ENCODE measurements around the gene FHOD1.

The FHOD1 gene

DNA sequence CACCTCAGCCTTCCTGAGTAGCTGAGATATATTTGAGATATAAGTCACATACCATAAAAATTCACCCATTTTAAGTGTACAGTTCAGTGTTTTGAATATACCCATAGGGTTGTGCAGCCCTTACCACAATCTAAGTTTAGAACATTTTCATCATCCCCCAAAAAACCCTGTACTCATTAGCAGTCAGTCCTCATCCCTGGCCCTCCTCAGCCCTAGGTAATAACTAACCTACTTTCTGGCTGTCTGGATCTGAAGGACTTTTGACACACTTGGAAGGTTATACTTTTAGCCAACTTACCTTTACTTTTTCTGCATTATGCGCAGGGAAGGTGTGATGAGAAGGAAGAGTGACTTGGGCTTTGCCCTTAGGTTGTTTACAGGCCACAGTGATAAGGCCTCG lies 28.0 kb upstream of the FHOD1 start:
- no peak overlapping the region for H3K4me3 ChIP-seq (ENCODE audit: low read depth in 1 of 2, low read length in 2 of 2)
- H3K9ac ChIP-seq (ENCODE audit: low read depth in 1 of 2, low read length in 2 of 2) = no peak overlapping the region
- H3K36me3 ChIP-seq (ENCODE audit: control insufficient read depth in 1 of 2, insufficient read depth in 2 of 2, low read length in 2 of 2) = peaks cover 0 to 7% of the 10 kb centered on the region in 2 donors
- H3K27ac ChIP-seq (ENCODE audit: low read depth, low read length) = no peak overlapping the region
- no peaks in the 10 kb centered on the region for H3K27me3 ChIP-seq (ENCODE audit: control insufficient read depth in 1 of 2, insufficient read depth in 2 of 2, low read length in 2 of 2)
- no peaks in the 10 kb centered on the region for H3K9me3 ChIP-seq (ENCODE audit: control insufficient read depth in 1 of 2, low read length in 2 of 2)
- H3K4me1 ChIP-seq (ENCODE audit: control insufficient read depth in 1 of 2, insufficient read depth in 2 of 2, low read length in 2 of 2) = peaks cover 11 to 15% of the 10 kb centered on the region in 2 donors

- H3K9me3 ChIP-seq (ENCODE audit: control insufficient read depth in 1 of 2, low read length in 2 of 2) = no peaks in the 10 kb centered on the region
- no peaks in the 10 kb centered on the region for H3K4me1 ChIP-seq (ENCODE audit: control insufficient read depth in 1 of 2, insufficient read depth in 2 of 2, low read length in 2 of 2)
- H3K4me3 ChIP-seq (ENCODE audit: low read depth in 1 of 2, low read length in 2 of 2) = no peak overlapping the region
- H3K27ac ChIP-seq (ENCODE audit: low read depth, low read length) = no peak overlapping the region
- H3K27me3 ChIP-seq (ENCODE audit: control insufficient read depth in 1 of 2, insufficient read depth in 2 of 2, low read length in 2 of 2) = no peaks in the 10 kb centered on the region
- H3K36me3 ChIP-seq (ENCODE audit: control insufficient read depth in 1 of 2, insufficient read depth in 2 of 2, low read length in 2 of 2) = peaks cover 0 to 4% of the 10 kb centered on the region in 2 donors
- no peak overlapping the region for H3K9ac ChIP-seq (ENCODE audit: low read depth in 1 of 2, low read length in 2 of 2)
Measured at GRCh38 chr16:67271446-67271845, 24.2 kb upstream of the FHOD1 start.

- no peak overlapping the region for H3K27ac ChIP-seq (ENCODE audit: low read depth, low read length)
- H3K9me3 ChIP-seq (ENCODE audit: control insufficient read depth in 1 of 2, low read length in 2 of 2) = no peaks in the 10 kb centered on the region
- H3K9ac ChIP-seq (ENCODE audit: low read depth in 1 of 2, low read length in 2 of 2) = no peak overlapping the region
- H3K36me3 ChIP-seq (ENCODE audit: control insufficient read depth in 1 of 2, insufficient read depth in 2 of 2, low read length in 2 of 2) = peaks cover 0 to 3% of the 10 kb centered on the region in 2 donors
- H3K4me3 ChIP-seq (ENCODE audit: low read depth in 1 of 2, low read length in 2 of 2) = no peak overlapping the region
- H3K4me1 ChIP-seq (ENCODE audit: control insufficient read depth in 1 of 2, insufficient read depth in 2 of 2, low read length in 2 of 2) = no peaks in the 10 kb centered on the region
- H3K27me3 ChIP-seq (ENCODE audit: control insufficient read depth in 1 of 2, insufficient read depth in 2 of 2, low read length in 2 of 2) = no peaks in the 10 kb centered on the region
Measured at GRCh38 chr16:67270931-67271338, 23.7 kb upstream of the FHOD1 start.

DNA sequence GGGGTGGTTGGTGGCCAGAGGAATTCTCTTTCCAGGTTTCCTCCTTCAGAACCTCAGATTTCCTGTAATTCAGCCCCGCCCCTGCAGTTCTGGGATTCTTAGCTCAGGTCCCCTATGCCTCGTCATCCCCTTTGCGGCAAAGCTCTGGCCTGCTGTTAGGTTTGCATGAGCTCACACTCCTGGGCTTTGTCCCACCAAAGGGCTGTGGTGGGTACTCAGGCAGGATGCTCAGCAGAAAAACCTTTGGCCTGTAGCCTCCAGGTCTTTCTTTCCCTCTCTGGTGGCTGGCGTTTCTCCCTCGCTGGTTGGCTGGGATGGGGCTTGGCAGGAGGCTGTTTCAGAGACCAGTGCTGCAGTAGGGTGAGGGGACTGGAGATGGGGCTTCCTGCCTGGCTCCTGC lies 22.5 kb upstream of the FHOD1 start:
- Histone ChIP-seq H3K4me3 (ENCODE audit: low read depth in 1 of 2, low read length in 2 of 2) (no peak overlapping the region), H3K9ac (ENCODE audit: low read depth in 1 of 2, low read length in 2 of 2) (no peak overlapping the region), H3K27me3 (ENCODE audit: control insufficient read depth in 1 of 2, insufficient read depth in 2 of 2, low read length in 2 of 2) (no peaks in the 10 kb centered on the region), H3K36me3 (ENCODE audit: control insufficient read depth in 1 of 2, insufficient read depth in 2 of 2, low read length in 2 of 2) (no peaks in the 10 kb centered on the region), H3K4me1 (ENCODE audit: control insufficient read depth in 1 of 2, insufficient read depth in 2 of 2, low read length in 2 of 2) (no peaks in the 10 kb centered on the region), H3K27ac (ENCODE audit: low read depth, low read length) (no peak overlapping the region), H3K9me3 (ENCODE audit: control insufficient read depth in 1 of 2, low read length in 2 of 2) (no peaks in the 10 kb centered on the region)

DNA sequence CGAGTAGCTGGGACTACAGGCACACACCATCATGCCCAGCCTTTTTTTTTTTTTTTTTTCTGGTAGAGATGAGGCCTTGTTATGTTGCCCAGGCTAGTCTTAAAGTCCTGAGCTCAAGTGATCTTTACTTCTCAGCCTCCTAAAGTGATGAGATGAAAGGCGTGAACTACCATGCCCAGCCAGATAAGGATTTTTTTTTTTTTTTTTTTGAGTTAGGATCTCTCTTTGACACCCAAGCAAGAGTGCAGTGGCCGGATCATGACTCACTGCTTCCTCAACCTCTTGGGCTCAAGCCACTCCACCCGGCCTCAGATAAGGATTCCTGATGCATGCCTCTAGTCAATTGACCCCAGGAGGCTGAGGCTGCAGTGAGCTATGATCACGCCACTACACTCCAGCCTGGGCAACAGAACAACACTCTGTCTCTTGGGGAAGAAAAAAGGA lies 20.9 kb upstream of the FHOD1 start:
- Histone ChIP-seq H3K36me3 (ENCODE audit: control insufficient read depth in 1 of 2, insufficient read depth in 2 of 2, low read length in 2 of 2) (no peaks in the 10 kb centered on the region), H3K27me3 (ENCODE audit: control insufficient read depth in 1 of 2, insufficient read depth in 2 of 2, low read length in 2 of 2) (peaks cover 0 to 2% of the 10 kb centered on the region in 2 donors), H3K4me3 (ENCODE audit: low read depth in 1 of 2, low read length in 2 of 2) (no peak overlapping the region), H3K9ac (ENCODE audit: low read depth in 1 of 2, low read length in 2 of 2) (no peak overlapping the region), H3K9me3 (ENCODE audit: control insufficient read depth in 1 of 2, low read length in 2 of 2) (no peaks in the 10 kb centered on the region), H3K4me1 (ENCODE audit: control insufficient read depth in 1 of 2, insufficient read depth in 2 of 2, low read length in 2 of 2) (no peaks in the 10 kb centered on the region), H3K27ac (ENCODE audit: low read depth, low read length) (no peak overlapping the region)

DNA sequence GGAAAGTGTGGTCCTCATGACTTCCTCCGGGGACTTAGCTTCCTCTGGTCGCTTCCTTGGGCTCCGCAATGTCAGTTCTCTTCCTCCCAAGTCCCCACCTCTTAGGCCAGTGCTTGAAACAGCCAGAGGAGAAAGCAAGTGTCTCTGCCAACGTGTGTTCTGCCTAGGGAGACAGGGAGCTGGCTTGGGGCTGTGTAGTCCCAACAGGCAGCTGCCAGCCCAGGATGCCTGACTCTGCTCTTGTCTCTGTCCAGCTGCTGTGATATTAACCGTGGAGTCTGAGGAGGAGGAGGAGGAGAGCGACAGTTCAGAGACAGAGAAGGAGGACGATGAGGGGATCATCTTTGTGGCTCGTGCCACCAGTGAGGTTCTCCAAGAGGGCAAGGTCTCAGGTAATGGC lies 18.6 kb upstream of the FHOD1 start:
- Histone ChIP-seq H3K4me1 (ENCODE audit: control insufficient read depth in 1 of 2, insufficient read depth in 2 of 2, low read length in 2 of 2) (no peaks in the 10 kb centered on the region), H3K9ac (ENCODE audit: low read depth in 1 of 2, low read length in 2 of 2) (no peak overlapping the region), H3K27ac (ENCODE audit: low read depth, low read length) (no peak overlapping the region), H3K9me3 (ENCODE audit: control insufficient read depth in 1 of 2, low read length in 2 of 2) (no peaks in the 10 kb centered on the region), H3K4me3 (ENCODE audit: low read depth in 1 of 2, low read length in 2 of 2) (no peak overlapping the region), H3K27me3 (ENCODE audit: control insufficient read depth in 1 of 2, insufficient read depth in 2 of 2, low read length in 2 of 2) (peaks cover 0 to 2% of the 10 kb centered on the region in 2 donors), H3K36me3 (ENCODE audit: control insufficient read depth in 1 of 2, insufficient read depth in 2 of 2, low read length in 2 of 2) (no peaks in the 10 kb centered on the region)

DNA sequence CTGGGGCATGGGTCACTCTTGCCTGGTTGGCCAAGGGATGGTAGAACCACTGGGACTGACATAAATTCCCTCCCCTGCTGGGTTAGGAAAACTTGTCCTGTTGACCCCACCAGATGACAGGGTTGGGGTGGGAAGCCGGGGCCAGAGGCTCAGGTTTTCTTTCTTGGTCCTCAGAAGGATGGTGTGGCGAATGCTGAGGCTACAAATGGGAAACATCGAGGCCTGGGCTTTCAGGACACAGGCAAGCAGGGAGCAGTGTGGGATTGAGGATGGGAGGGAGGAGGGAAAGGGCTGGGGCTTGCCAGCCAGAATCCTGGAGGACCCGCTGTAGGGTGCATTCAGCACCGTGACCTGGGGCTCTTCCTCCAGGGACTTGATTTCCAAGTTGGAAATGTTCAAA lies 17.6 kb upstream of the FHOD1 start:
- H3K9ac ChIP-seq (ENCODE audit: low read depth in 1 of 2, low read length in 2 of 2) = no peak overlapping the region
- H3K36me3 ChIP-seq (ENCODE audit: control insufficient read depth in 1 of 2, insufficient read depth in 2 of 2, low read length in 2 of 2) = no peaks in the 10 kb centered on the region
- H3K4me1 ChIP-seq (ENCODE audit: control insufficient read depth in 1 of 2, insufficient read depth in 2 of 2, low read length in 2 of 2) = no peaks in the 10 kb centered on the region
- H3K27me3 ChIP-seq (ENCODE audit: control insufficient read depth in 1 of 2, insufficient read depth in 2 of 2, low read length in 2 of 2) = peaks cover 0 to 2% of the 10 kb centered on the region in 2 donors
- no peak overlapping the region for H3K4me3 ChIP-seq (ENCODE audit: low read depth in 1 of 2, low read length in 2 of 2)
- H3K27ac ChIP-seq (ENCODE audit: low read depth, low read length) = no peak overlapping the region
- H3K9me3 ChIP-seq (ENCODE audit: control insufficient read depth in 1 of 2, low read length in 2 of 2) = no peaks in the 10 kb centered on the region

DNA sequence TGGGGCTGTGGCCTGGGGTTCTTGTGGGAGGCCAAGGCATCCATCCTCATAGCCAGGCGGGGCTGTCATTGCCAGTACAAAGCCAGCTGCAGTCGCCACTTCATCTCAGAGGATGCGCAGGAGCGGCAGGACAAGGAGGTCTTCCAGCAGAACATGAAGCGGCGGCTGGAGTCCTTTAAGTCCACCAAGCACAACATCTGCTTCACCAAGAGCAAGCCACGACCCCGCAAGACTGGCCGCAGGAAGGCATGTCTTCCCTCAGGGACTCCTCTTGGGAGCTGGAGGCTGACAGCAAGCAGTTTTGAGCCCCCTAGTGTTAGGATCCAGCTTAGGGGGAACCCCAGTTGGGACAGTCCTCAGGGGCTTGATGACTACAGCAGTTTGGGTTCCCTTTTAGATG lies 17.0 kb upstream of the FHOD1 start:
- no peaks in the 10 kb centered on the region for H3K9me3 ChIP-seq (ENCODE audit: control insufficient read depth in 1 of 2, low read length in 2 of 2)
- no peak overlapping the region for H3K4me3 ChIP-seq (ENCODE audit: low read depth in 1 of 2, low read length in 2 of 2)
- H3K27ac ChIP-seq (ENCODE audit: low read depth, low read length) = no peak overlapping the region
- H3K36me3 ChIP-seq (ENCODE audit: control insufficient read depth in 1 of 2, insufficient read depth in 2 of 2, low read length in 2 of 2) = no peaks in the 10 kb centered on the region
- peaks cover 0 to 2% of the 10 kb centered on the region in 2 donors for H3K27me3 ChIP-seq (ENCODE audit: control insufficient read depth in 1 of 2, insufficient read depth in 2 of 2, low read length in 2 of 2)
- no peaks in the 10 kb centered on the region for H3K4me1 ChIP-seq (ENCODE audit: control insufficient read depth in 1 of 2, insufficient read depth in 2 of 2, low read length in 2 of 2)
- H3K9ac ChIP-seq (ENCODE audit: low read depth in 1 of 2, low read length in 2 of 2) = no peak overlapping the region

DNA sequence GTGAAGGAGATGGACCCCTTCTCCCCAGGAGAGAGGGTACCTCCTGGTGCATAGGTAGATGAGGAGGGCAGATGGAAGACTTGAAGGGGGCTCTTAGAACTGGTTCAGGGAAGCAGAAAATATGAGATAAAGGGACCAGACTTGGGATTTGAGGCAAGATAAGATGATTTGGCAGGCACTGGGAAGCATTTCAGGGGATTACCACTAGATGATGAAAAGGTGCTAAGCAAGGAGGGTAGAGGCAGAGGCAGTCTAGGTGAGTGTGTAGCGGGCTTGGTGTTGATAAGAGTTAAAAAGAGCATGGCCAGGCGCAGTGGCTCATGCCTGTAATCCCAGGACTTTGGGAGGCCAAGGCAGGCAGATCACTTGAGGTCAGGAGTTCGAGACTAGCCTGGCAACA lies 15.9 kb upstream of the FHOD1 start:
- Histone ChIP-seq H3K27ac (ENCODE audit: low read depth, low read length) (no peak overlapping the region), H3K27me3 (ENCODE audit: control insufficient read depth in 1 of 2, insufficient read depth in 2 of 2, low read length in 2 of 2) (peaks cover 0 to 2% of the 10 kb centered on the region in 2 donors)

GRCh38 chr16:67260426-67261063 lies 13.3 kb upstream of the FHOD1 start:
- Histone ChIP-seq H3K36me3 (ENCODE audit: control insufficient read depth in 1 of 2, insufficient read depth in 2 of 2, low read length in 2 of 2) (no peaks in the 10 kb centered on the region), H3K9ac (ENCODE audit: low read depth in 1 of 2, low read length in 2 of 2) (no peak overlapping the region), H3K27me3 (ENCODE audit: control insufficient read depth in 1 of 2, insufficient read depth in 2 of 2, low read length in 2 of 2) (peaks cover 0 to 2% of the 10 kb centered on the region in 2 donors), H3K4me3 (ENCODE audit: low read depth in 1 of 2, low read length in 2 of 2) (no peak overlapping the region), H3K9me3 (ENCODE audit: control insufficient read depth in 1 of 2, low read length in 2 of 2) (no peaks in the 10 kb centered on the region), H3K27ac (ENCODE audit: low read depth, low read length) (no peak overlapping the region), H3K4me1 (ENCODE audit: control insufficient read depth in 1 of 2, insufficient read depth in 2 of 2, low read length in 2 of 2) (no peaks in the 10 kb centered on the region)

More for the DNA sequence above, 15.9 kb upstream of the FHOD1 start:
- Histone ChIP-seq H3K4me1 (ENCODE audit: control insufficient read depth in 1 of 2, insufficient read depth in 2 of 2, low read length in 2 of 2) (no peaks in the 10 kb centered on the region), H3K9ac (ENCODE audit: low read depth in 1 of 2, low read length in 2 of 2) (no peak overlapping the region), H3K9me3 (ENCODE audit: control insufficient read depth in 1 of 2, low read length in 2 of 2) (no peaks in the 10 kb centered on the region), H3K36me3 (ENCODE audit: control insufficient read depth in 1 of 2, insufficient read depth in 2 of 2, low read length in 2 of 2) (no peaks in the 10 kb centered on the region), H3K4me3 (ENCODE audit: low read depth in 1 of 2, low read length in 2 of 2) (no peak overlapping the region)
